Neural cell (in vitro differentiated cells): ENCODE data around the gene ATG2B.
A peak's percentile ranks its signal among the peaks of the same experiment; 100 is the strongest.

ENCODE experiments used
- CTCF ChIP-seq: fragments of 450-650 bp; IDR thresholded peaks from 2 replicates; pipeline ENCODE4 v1.5.1; 2014; ENCODE audit warnings: antibody characterized with exemption, mild to moderate bottlenecking, moderate library complexity; ENCODE audit not compliant: poor library complexity, severe bottlenecking
- EP300 ChIP-seq: fragments of 450-650 bp; conservative IDR thresholded peaks from 2 replicates; pipeline ENCODE4 v1.6.1; 2014; ENCODE audit warnings: antibody characterized with exemption, mild to moderate bottlenecking, moderate library complexity; ENCODE audit not compliant: poor library complexity, severe bottlenecking
- EZH2 ChIP-seq: fragments of 200-600, 300-800 bp; shearing (Covaris generic), sonication (generic); IDR thresholded peaks from 2 replicates; pipeline ENCODE4 v1.6.1; 2014; ENCODE audit warnings: antibody characterized with exemption, low read length, borderline replicate concordance, mild to moderate bottlenecking; ENCODE audit not compliant: insufficient read depth, poor library complexity, severe bottlenecking
- POLR2AphosphoS5 ChIP-seq: IDR thresholded peaks from 2 replicates; pipeline ENCODE4 v1.6.1; 2012
- RAD21 ChIP-seq: fragments of 450-650 bp; conservative IDR thresholded peaks from 2 replicates; pipeline ENCODE4 v1.6.1; 2014; ENCODE audit warnings: antibody characterized with exemption, mild to moderate bottlenecking, moderate library complexity
- REST ChIP-seq: IDR thresholded peaks from 2 replicates; pipeline ENCODE4 v1.6.1; 2012; ENCODE audit warnings: borderline replicate concordance
- SMC3 ChIP-seq: fragments of 450-650 bp; conservative IDR thresholded peaks from 2 replicates; pipeline ENCODE4 v1.6.1; 2014; ENCODE audit warnings: antibody characterized with exemption, mild to moderate bottlenecking, moderate library complexity; ENCODE audit not compliant: poor library complexity
- TAF1 ChIP-seq: IDR thresholded peaks from 2 replicates; pipeline ENCODE4 v1.6.1; 2012; ENCODE audit warnings: low read depth

GRCh38 chr14:96363751-96364336 lies 703 bp upstream of the ATG2B start:
- TF ChIP-seq CTCF (no peak), POLR2AphosphoS5 (no peak), REST (peak; percentile 48), SMC3 (no peak), EZH2 (no peak), TAF1 (no peak), EP300 (no peak), RAD21 (no peak)
